Colonic mucosa (tissue), 4 donors: ENCODE data around the gene DCLK1. TPM values are rescaled to one million over a fixed set of nuclear protein-coding genes. Genes with fewer than 3 reads are reported as not detected.

Source experiments
- DNase-seq: peaks from one replicate; pipeline ENCODE4 v3.0.0-alpha.2; 2020
- H3K27ac ChIP-seq: fragments of 200-600 bp; one replicate; pipeline ENCODE4 v1.8.0; 2021
- H3K27me3 ChIP-seq: fragments of 200-600 bp; one replicate; pipeline ENCODE4 v1.8.0; 2021
- H3K36me3 ChIP-seq: fragments of 200-600 bp; one replicate; pipeline ENCODE4 v1.8.0; 2021
- H3K4me1 ChIP-seq: fragments of 200-600 bp; one replicate; pipeline ENCODE4 v1.8.0; 2021; ENCODE audit warnings: mild to moderate bottlenecking
- H3K4me3 ChIP-seq: fragments of 200-600 bp; one replicate; pipeline ENCODE4 v1.8.0; 2021
- H3K9ac ChIP-seq, 2 donors: one replicate each; pipeline ENCODE4 v1.7.0; 2013; ENCODE audit warnings: control low read depth in 2 of 2, low read depth in 2 of 2, low read length in 2 of 2
- H3K9me3 ChIP-seq: fragments of 200-600 bp; one replicate; pipeline ENCODE4 v1.8.0; 2021
- CTCF ChIP-seq: fragments of 200-600 bp; IDR thresholded peaks from one replicate; pipeline ENCODE4 v1.8.0; 2022; ENCODE audit warnings: antibody characterized with exemption, mild to moderate bottlenecking
- intact Hi-C: fragments of 100-400 bp; cut with DNase I; formaldehyde crosslinking; loops from one replicate; pipeline ENCODE4 v1.14.1; 2022
- total RNA-seq, 2 donors: library from RNA; stranded (reverse); fragmentation: NEBNext Ultra II Directional in 1 of 2; extraction: Animal tissue kit (Norgen Biotek cat#: 25700) in 1 of 2; gene quantifications; one replicate each; pipeline ENCODE4 v1.2.1, GENCODE V29; 2021
- donor health status: healthy.
- donor health status: DM: no; HTN: no; CAD: no.
- donor health status: DM: no; HTN: no; CAD: no.

The DCLK1 gene
- total RNA-seq, 2 donors from 2014 or later: 1.5 to 5.0 TPM

GRCh38 chr13:35891507-35892441 is 239.4 kb downstream of the DCLK1 start:
- no peaks in the 10 kb centered on the region for H3K27me3 ChIP-seq
- no peak overlapping the region for H3K9ac ChIP-seq
- H3K9me3 ChIP-seq: no peaks in the 10 kb centered on the region
- no peaks in the 10 kb centered on the region for H3K4me1 ChIP-seq
- TF ChIP-seq CTCF: no peak
- intact Hi-C loops: no loop called here
- no peak overlapping the region for H3K27ac ChIP-seq
- no peak overlapping the region for H3K4me3 ChIP-seq
- DNase-seq: no peak
- no peaks in the 10 kb centered on the region for H3K36me3 ChIP-seq

GRCh38 chr13:35889560-35889959 is 241.6 kb downstream of the DCLK1 start:
- DNase-seq: no peak
- Histone ChIP-seq H3K9ac (no peak overlapping the region), H3K4me1 (no peaks in the 10 kb centered on the region), H3K27me3 (no peaks in the 10 kb centered on the region), H3K9me3 (no peaks in the 10 kb centered on the region), H3K27ac (no peak overlapping the region), H3K36me3 (no peaks in the 10 kb centered on the region), H3K4me3 (no peak overlapping the region)
- no peak for TF ChIP-seq CTCF
- intact Hi-C loops: no loop called here

GRCh38 chr13:35888981-35889380 is 242.2 kb downstream of the DCLK1 start:
- Histone ChIP-seq H3K27ac (no peak overlapping the region), H3K9ac (no peak overlapping the region), H3K4me3 (no peak overlapping the region), H3K36me3 (no peaks in the 10 kb centered on the region), H3K4me1 (no peaks in the 10 kb centered on the region), H3K27me3 (no peaks in the 10 kb centered on the region), H3K9me3 (no peaks in the 10 kb centered on the region)
- DNase-seq: no peak
- no peak for TF ChIP-seq CTCF
- intact Hi-C loops: no loop called here

- intact Hi-C loops: no loop called here
- Histone ChIP-seq H3K27ac (no peak overlapping the region), H3K9ac (no peak overlapping the region), H3K27me3 (no peaks in the 10 kb centered on the region), H3K9me3 (no peaks in the 10 kb centered on the region), H3K4me1 (no peaks in the 10 kb centered on the region), H3K4me3 (no peak overlapping the region), H3K36me3 (no peaks in the 10 kb centered on the region)
- no peak for DNase-seq
- TF ChIP-seq CTCF: no peak
Observed at GRCh38 chr13:35888457-35888883, 242.7 kb downstream of the DCLK1 start.

GRCh38 chr13:35887115-35887666 is 244.0 kb downstream of the DCLK1 start:
- Histone ChIP-seq H3K36me3 (no peaks in the 10 kb centered on the region), H3K27me3 (no peaks in the 10 kb centered on the region), H3K27ac (no peak overlapping the region), H3K4me3 (no peak overlapping the region), H3K4me1 (no peaks in the 10 kb centered on the region), H3K9me3 (no peaks in the 10 kb centered on the region), H3K9ac (no peak overlapping the region)
- TF ChIP-seq CTCF: no peak
- intact Hi-C loops: no loop called here
- DNase-seq: no peak
